Stimulated activated CD4-positive, alpha-beta T cell treated with anti-CD3 and anti-CD28 coated beads, Interleukin-1b, Interleukin-23, amount 100 ng/mL, for 1 hour (primary cell): ENCODE results near the gene PDSS2.

Experiments
- DNase-seq, 2 donors: peaks; one replicate each; pipeline ENCODE4 v3.0.0-alpha.2; 2020; ENCODE audit warnings: low read depth in 2 of 2

Gene PDSS2

GRCh38 chr6:107361753-107362604 is 97.4 kb downstream of the PDSS2 start:
- DNase-seq: no peak

- no peak for DNase-seq
Measured at GRCh38 chr6:107360476-107360875, 98.9 kb downstream of the PDSS2 start.

GRCh38 chr6:107357842-107358241 is 101.5 kb downstream of the PDSS2 start:
- DNase-seq: no peak

DNA sequence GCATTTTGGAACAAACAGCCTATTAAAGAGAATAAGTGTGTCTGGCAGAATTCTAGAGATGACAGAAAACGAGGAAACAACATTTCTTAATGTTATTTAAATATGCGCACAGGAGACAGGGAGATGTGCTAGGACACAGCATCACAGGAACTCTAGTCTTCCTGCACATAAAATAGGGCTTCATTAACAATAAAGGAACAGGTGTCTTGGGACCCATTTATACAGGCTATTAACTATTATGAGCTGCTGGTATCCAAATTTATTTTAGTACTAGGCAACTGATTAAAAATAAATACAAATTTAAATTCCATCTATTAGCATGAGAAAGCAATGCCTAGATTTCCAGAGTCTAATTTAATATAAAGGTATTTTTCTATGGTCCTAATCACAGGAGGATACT is 102.3 kb downstream of the PDSS2 start:
- no peak for DNase-seq

DNA sequence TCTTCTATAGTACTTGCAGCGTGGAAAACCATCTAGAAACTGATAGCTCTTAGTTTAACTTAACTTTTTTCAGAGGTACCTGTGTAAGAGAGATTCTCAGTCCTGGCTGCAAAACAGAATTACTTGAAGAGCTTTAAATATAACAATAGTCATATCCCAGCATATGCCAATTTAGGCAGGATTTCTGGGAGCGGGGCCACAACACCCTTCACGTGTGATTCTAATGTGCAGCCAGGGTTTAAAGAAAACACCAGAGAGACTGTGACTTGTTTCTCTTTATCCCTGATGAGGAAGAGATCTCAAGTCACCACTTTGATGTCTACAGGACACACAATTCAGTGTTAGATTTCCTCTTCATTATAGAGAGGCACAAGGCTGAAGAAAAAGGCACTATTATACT is 103.7 kb downstream of the PDSS2 start:
- no peak for DNase-seq

DNA sequence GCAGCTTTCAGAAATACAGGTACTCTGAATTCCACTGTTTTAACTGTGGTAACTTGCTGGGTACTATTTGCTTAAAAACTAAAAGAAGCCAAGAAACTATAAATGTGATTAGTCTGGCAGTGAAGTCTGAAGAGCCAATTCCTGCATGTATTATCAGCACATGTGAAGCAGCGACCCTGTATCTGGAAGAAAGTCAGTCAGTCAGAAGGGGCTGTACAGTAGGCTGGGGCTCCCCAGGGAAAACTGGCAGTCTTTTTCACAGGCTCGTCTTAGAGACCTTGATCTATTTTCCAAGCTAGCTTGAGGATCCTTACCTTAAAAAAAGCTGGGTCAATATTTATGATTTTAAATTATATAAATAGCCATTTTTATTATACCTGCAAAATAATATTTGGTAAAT is 104.9 kb downstream of the PDSS2 start:
- no peak for DNase-seq

- no peak for DNase-seq
Measured at GRCh38 chr6:107353773-107354382, 105.5 kb downstream of the PDSS2 start.

GRCh38 chr6:107348224-107348623 is 111.1 kb downstream of the PDSS2 start:
- no peak for DNase-seq

DNA sequence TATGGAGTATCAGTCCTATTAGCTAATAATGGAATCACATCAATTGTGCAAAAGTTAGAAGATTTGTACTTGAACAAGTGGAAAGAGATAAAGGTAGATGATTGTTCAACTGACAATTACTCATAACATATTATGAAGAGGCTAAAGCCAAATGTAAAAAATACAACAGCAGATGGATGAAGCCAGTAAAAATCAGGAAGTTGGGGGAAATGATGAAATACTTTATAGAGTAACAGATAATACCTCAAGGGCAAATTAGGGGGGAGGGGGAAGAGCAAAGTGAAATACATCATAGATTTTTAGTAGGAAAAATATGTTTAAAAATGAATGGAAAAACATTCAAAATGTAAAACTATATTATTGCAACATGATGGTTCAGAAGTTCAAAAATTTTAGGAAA is 114.0 kb downstream of the PDSS2 start:
- no peak for DNase-seq

DNA sequence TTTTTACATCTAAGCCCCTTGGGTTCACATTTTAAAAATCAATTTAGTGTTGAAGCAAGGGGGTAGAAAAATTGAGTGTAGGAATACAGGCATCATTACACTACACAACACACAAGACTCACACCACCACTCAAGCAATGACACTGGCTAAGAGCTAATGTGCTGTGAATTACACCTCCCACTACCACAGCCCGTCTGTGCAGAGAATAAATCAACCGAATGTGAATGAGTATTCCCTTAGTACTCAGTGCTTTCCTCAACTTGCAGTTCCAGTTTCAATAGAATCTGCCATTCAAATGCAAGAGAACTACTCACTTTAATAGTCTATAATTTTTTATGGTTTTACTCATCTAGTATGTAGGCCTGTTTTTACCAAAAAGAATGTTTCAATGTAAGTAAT is 114.4 kb downstream of the PDSS2 start:
- DNase-seq: no peak

DNA sequence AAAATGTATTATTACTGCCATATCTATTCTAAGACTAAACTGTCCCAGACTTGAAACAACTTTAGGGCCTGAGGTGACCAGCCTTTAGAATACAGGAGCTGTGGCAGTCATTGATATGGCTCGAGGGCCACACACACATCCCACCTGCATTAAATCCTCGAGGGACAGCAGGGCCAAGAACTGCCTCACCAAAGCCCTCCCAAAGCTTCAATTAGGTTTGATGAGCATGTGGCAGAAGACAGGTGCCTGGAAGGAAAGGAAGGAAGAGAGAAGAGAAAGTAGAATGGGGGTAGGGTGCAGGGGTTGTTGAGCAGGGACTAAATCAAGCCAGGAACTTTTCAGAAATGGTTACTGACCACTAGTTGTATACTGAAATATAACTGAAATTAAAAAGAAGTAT is 115.0 kb downstream of the PDSS2 start:
- no peak for DNase-seq

GRCh38 chr6:107342144-107342543 is 117.2 kb downstream of the PDSS2 start:
- DNase-seq: no peak

GRCh38 chr6:107340881-107341280 is 118.5 kb downstream of the PDSS2 start:
- DNase-seq: no peak

DNA sequence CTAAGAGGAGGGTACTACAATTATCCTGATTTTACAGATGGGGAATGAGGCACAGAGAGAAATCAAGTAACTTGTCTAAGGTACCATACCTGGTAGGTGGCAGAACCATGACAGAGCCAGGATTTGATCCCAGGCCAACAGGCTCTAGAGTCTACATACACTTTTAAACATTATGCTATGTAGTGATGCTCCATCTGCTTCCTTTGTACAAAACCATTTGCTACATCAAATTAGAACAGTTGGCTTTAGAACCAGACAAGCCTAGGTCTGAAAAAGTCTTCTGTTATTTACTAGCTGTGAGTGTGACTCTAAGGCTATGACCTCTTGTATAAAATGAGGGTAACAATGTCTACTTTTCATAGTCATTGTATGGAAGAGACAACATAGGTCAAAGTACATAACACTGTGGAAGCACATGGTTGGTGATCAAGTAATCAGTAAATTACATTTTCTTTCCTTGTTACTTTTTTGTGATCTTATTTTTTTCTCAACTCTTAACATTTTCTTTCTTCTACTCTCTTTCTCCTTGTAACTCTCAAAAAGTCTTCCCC is 122.1 kb downstream of the PDSS2 start:
- DNase-seq: no peak

- DNase-seq: no peak
Measured at GRCh38 chr6:107334026-107334425, 125.3 kb downstream of the PDSS2 start.

DNA sequence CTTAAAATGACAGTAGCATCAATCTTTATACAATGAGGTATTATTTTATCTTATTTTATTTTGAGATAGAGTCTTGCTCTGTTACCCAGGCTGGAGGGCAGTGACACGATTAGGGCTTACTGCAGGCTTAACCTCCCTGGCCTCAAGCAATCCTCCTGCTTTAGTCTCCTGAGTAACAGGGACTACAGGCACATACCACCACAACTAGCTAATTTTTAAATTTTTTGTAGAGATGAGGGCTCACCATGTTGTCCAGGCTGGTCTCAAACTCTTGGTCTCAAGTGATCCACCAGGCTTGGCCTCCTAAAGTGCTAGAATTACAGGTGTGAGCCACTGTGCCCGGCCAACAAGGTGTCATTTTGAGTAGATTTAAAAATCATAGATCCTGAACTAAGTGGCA is 125.9 kb downstream of the PDSS2 start:
- DNase-seq: no peak

DNA sequence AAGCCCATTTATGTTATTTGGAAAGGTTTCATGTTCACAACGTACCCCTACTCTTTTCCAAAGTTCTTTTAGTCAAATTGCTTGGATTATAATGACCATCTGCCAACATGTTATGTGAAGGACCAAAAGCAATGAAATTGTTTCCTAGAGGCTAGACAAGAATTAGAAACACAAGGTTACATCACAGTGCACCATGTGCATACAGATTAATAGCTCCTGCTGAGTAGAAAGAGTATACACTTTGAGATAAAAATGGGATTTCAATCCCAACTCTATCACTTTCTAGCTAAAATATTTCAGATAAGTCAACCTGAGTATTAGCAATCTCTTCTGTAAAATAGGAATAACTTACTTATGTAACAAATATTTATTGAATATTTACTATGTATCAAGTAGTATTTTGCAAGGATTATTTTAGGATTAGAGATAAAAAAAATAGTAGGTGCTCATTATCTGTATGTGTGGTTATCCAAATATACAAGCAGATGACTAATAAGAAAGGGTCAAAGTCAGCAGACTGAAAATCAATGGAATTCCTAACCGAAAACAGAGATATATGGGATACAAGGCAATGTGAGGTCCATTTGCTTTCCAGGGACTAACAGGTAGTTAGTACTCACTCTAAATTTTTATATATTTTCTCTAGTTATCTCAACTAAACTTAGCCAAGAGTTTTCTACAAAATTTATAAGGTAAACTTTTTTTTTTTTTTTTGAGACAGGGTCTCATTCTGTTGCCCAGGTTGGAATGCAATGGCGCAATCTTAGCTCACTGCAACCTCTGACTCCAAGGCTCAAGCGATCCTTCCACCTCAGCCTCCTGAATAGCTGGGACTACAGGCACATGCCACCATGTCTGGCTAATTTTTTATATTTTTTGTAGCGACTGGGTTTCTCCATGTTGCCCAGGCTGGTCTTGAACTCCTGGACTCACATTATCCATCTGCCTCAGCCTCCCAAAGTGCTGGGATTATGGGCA is 127.7 kb downstream of the PDSS2 start:
- no peak for DNase-seq

- DNase-seq: no peak
Measured at GRCh38 chr6:107330168-107330567, 129.2 kb downstream of the PDSS2 start.

- no peak for DNase-seq
Measured at GRCh38 chr6:107329063-107329860, 130.1 kb downstream of the PDSS2 start.

GRCh38 chr6:107328081-107328480 is 131.3 kb downstream of the PDSS2 start:
- no peak for DNase-seq

- no peak for DNase-seq
Measured at GRCh38 chr6:107323133-107323785, 136.1 kb downstream of the PDSS2 start.
